ENCODE data around the gene LIN37. TPM values are rescaled to one million over a fixed set of nuclear protein-coding genes. Genes with fewer than 3 reads are reported as not detected.

Gene LIN37
- total RNA-seq, 3 donors from 2014 or later: 12.8 to 15.4 (median 14.2) TPM

Other genes with a start within 250 kb of the LIN37 start
- 100 to 1,000 TPM in 1 of 3 donors, 10 to 100 TPM in 1, under 1 TPM in 1; 0.96 to 135 (median 61.0) TPM for gene DMKN, start 234.9 kb upstream of the LIN37 start, total RNA-seq
- not detected for gene SBSN, start 220.3 kb upstream of the LIN37 start, total RNA-seq
- gene GAPDHS, start 215.1 kb upstream of the LIN37 start, total RNA-seq: not detected
- gene TMEM147, start 202.9 kb upstream of the LIN37 start, total RNA-seq: 10 to 100 TPM; 67.4 to 91.8 (median 91.8) TPM
- not detected for gene ATP4A, start 184.9 kb upstream of the LIN37 start, total RNA-seq
- not detected for gene PMIS2, start 162.4 kb upstream of the LIN37 start, total RNA-seq
- 10 to 100 TPM in 1 of 3 donors, 1 to 10 TPM in 2; 5.9 to 13.0 (median 9.5) TPM for gene HAUS5, start 135.8 kb upstream of the LIN37 start, total RNA-seq
- gene RBM42, start 119.5 kb upstream of the LIN37 start, total RNA-seq: 10 to 100 TPM; 44.6 to 51.4 (median 44.6) TPM
- under 1 TPM in 1 of 3 donors, not detected in 2; 0.59 TPM for gene ETV2, start 106.8 kb upstream of the LIN37 start, total RNA-seq
- gene COX6B1, start 100.3 kb upstream of the LIN37 start, total RNA-seq: 100 to 1,000 TPM; 320 to 418 (median 391) TPM
- not detected for gene UPK1A, start 82.1 kb upstream of the LIN37 start, total RNA-seq
- gene ZBTB32, start 44.0 kb upstream of the LIN37 start, total RNA-seq: under 1 TPM in 1 of 3 donors, not detected in 2; 0.33 TPM
- 10 to 100 TPM; 14.2 to 16.2 (median 16.1) TPM for gene KMT2B, start 30.6 kb upstream of the LIN37 start, total RNA-seq
- 10 to 100 TPM in 2 of 3 donors, 1 to 10 TPM in 1; 8.8 to 16.1 (median 14.1) TPM for gene IGFLR1, start 6.1 kb upstream of the LIN37 start, total RNA-seq
- gene U2AF1L4, start 3.2 kb upstream of the LIN37 start, total RNA-seq: 10 to 100 TPM; 15.7 to 37.5 (median 19.5) TPM
- 10 to 100 TPM; 37.4 to 54.1 (median 54.0) TPM for gene PSENEN, start 2.9 kb upstream of the LIN37 start, total RNA-seq
- gene HSPB6, start 8.5 kb downstream of the LIN37 start, total RNA-seq: 100 to 1,000 TPM in 1 of 3 donors, 10 to 100 TPM in 2; 31.0 to 144 (median 81.9) TPM
- gene PROSER3, start 9.6 kb downstream of the LIN37 start, total RNA-seq: 1 to 10 TPM; 5.7 to 6.4 (median 6.2) TPM
- 10 to 100 TPM in 2 of 3 donors, 1 to 10 TPM in 1; 5.1 to 17.7 (median 12.8) TPM for gene ARHGAP33, start 27.0 kb downstream of the LIN37 start, total RNA-seq
- gene PRODH2, start 64.3 kb downstream of the LIN37 start, total RNA-seq: not detected
- under 1 TPM in 1 of 3 donors, not detected in 2; 0.15 TPM for gene NPHS1, start 103.9 kb downstream of the LIN37 start, total RNA-seq
- gene KIRREL2, start 108.3 kb downstream of the LIN37 start, total RNA-seq: under 1 TPM in 2 of 3 donors, not detected in 1; 0.15 to 0.66 TPM
- gene APLP1, start 120.0 kb downstream of the LIN37 start, total RNA-seq: 1 to 10 TPM; 2.6 to 4.2 (median 3.3) TPM
- gene NFKBID, start 152.0 kb downstream of the LIN37 start, total RNA-seq: 10 to 100 TPM in 1 of 3 donors, 1 to 10 TPM in 2; 4.3 to 15.2 (median 7.9) TPM
- gene HCST, start 154.0 kb downstream of the LIN37 start, total RNA-seq: 1 to 10 TPM; 3.3 to 7.2 (median 3.5) TPM
- gene TYROBP, start 159.7 kb downstream of the LIN37 start, total RNA-seq: 100 to 1,000 TPM in 2 of 3 donors, 10 to 100 TPM in 1; 56.4 to 239 (median 112) TPM
- 1 to 10 TPM; 5.2 to 6.7 (median 5.4) TPM for gene LRFN3, start 187.8 kb downstream of the LIN37 start, total RNA-seq
- gene SDHAF1, start 246.6 kb downstream of the LIN37 start, total RNA-seq: 10 to 100 TPM; 47.5 to 58.8 (median 48.8) TPM

All from breast epithelium (tissue), 3 donors.